OCI-LY1 (cell line): ENCODE results near the gene GNRH2.

Source experiments
- EZH2 ChIP-seq: fragments of 200-600 bp; sonication (generic), shearing (Covaris generic); IDR thresholded peaks from 2 replicates; pipeline ENCODE4 v1.8.0; 2017; ENCODE audit warnings: borderline replicate concordance, mixed run types, mild to moderate bottlenecking, antibody characterized with exemption, low read length, moderate library complexity, mixed read lengths
- TF ChIP-seq, protein P1 (sequence below): fragments of 200-600 bp; sonication (generic), shearing (Covaris generic); IDR thresholded peaks from 2 replicates; pipeline ENCODE4 v1.5.1; 2017; ENCODE audit warnings: mild to moderate bottlenecking, antibody characterized with exemption, low read length, moderate library complexity, mixed read lengths

DNA sequence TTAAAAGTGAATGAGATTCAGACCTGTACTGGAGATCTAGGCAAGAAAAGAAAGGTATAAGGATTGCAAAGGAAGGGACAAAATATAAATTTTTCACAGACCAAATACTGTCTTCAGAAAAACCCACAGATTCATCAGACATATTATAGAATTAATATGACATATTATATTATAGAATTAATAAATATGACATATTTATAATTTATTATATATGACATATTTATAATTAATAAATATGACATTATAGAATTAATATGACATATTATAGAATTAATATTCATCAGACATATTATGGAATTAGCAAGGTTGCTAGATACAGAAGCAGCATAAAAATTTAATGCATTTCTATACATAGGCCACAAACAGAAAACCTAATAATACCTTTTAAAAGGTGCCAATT is 44.7 kb upstream of the GNRH2 start:
- TF ChIP-seq, protein P1, sequence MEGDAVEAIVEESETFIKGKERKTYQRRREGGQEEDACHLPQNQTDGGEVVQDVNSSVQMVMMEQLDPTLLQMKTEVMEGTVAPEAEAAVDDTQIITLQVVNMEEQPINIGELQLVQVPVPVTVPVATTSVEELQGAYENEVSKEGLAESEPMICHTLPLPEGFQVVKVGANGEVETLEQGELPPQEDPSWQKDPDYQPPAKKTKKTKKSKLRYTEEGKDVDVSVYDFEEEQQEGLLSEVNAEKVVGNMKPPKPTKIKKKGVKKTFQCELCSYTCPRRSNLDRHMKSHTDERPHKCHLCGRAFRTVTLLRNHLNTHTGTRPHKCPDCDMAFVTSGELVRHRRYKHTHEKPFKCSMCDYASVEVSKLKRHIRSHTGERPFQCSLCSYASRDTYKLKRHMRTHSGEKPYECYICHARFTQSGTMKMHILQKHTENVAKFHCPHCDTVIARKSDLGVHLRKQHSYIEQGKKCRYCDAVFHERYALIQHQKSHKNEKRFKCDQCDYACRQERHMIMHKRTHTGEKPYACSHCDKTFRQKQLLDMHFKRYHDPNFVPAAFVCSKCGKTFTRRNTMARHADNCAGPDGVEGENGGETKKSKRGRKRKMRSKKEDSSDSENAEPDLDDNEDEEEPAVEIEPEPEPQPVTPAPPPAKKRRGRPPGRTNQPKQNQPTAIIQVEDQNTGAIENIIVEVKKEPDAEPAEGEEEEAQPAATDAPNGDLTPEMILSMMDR, result no peak
- no peak for TF ChIP-seq EZH2
